SIG-M5 treated with dmso at 0.1 percent for 504 hours (cell line): ENCODE results near the gene ACAP3.

Experiments used
- DNase-seq: peaks from one replicate; lab custom pipeline; 2025; ENCODE audit not compliant: unreplicated experiment; lab: John Stamatoyannopoulos, UW

ACAP3 gene

DNA sequence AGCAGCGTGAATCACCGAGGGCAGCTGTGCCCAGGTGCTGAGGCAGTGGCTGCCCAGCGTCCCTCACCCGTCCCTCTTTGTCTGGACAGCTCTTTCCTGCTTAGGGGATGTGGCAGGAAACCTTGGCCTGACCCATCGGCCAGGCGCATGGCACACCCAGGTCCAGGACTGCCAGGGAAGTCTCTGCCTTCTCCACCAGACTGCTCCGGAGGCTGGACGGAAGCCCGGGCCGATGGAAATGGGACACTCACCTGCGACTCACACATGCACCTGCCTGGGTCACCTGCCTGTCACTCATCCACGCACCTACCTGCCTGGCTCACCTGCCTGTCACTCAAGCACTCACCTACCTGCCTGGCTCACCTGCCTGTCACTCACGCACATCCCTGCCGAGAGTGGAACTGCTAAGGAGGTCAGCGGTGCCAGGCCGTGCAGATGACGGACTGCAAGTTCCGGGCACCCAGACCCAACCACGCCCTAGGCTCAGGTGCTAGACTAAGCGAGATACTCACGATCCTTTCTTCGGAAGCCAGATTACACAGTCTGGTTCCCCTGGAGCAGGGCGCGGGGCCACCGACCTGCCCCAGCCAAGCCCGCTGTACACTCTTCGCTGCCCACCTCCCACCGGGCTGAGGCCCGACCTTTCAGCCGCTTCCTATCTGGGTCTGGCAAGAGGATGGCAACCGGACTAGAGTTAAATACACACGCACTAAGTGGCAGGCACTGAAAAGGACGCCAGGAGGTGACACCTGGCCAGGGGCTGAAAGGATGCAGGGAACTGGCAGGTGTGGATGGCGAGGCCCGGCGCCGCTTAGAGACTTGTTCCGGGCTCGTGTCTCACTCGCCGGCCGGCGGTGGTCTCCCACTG is 35.2 kb downstream of the ACAP3 start:
- DNase-seq: peak; percentile 48

DNA sequence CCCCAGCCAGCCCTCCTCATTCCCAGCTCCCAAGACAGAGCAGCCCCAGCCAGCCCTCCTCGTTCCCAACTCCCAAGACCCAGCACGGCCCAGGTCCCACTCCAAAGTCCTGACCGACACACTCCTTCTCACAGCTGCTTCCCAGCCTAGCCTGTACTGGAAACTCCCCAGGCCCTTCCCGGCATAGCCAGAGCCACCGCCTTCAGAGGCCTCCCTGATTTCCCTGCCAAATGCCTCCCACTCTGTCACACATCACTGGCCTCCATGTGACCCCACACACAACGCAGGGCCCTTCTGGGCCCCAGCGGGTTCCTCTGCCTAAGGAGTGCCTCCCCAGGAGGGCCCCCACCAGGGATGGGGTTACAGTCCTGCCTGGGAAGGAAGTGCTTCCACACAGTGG is 36.9 kb downstream of the ACAP3 start:
- DNase-seq: no peak

DNA sequence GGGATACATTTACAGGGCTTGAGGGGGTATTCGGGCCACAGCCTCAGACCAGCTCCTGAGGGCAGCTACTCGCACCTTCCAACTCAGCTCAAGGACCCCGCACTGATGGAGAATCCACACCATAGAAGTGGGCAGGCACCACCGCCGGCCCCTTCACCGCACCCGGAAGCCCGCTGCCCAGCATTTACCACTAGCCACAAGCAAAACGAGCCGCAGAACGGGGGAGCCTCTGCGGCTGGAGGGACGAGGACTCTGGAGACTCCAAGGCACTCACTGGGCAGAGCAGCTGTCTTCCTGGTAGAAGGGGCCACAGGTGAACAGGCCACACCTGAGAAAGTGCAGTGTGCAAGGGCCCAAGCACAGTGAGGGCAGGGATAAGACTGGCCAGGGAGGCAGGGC is 39.4 kb downstream of the ACAP3 start:
- DNase-seq: no peak

DNA sequence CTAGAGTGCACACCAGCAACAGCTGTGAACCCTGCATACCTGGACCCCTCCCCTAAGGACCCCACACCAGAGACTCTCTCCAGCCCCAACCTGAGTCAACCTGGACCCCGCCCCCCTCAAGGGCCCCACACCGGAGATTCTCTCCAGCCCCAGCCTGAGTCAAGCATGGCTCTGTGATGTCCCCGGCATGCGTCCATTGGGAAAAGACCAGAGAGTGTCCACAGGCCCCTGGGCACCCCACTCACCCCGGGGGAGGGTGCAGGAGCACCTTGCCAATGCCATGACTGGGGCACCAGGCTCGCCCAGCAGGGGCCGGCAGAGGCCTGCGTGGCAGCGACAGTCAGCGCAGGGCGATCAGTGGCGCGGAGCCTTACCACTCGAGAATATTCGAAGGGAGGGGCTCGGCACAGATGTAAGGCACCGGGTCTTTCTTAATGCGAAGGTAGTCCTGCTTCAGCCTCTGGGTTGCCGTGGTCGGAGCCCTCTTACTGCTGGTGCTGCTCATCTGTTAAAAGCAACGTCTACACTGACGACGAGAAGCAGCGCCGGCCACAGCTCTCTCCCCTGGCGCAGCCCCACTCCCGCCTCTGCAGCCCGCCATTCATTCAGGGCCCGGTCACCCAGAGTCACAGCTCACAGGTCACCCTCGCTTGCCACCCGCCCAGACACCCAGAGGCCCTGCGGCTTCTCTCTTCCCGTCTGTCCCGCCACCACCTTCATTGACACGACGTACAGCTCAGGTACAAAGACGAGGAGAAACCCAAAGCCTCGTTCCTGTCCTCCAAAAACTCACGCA is 40.0 kb downstream of the ACAP3 start:
- no peak for DNase-seq

DNA sequence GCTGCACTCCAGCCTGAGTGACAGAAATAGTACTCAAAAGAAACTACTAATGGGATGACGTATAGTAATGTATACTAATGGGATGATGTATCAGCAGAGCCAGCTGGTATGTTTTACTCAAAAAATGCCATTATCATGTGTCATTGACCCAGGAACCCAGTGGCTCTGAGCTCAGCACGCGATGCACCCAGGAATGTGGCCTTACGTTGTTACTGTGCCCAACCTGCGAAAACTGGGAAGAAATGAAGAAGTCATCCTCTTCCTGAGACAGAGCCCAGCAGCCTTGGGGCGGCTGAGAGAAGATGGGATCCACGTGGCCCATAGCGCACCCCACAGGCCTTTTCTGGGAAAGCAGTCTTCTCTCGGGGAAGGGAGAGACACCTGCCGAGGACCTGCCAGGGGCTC is 42.9 kb downstream of the ACAP3 start:
- no peak for DNase-seq

DNA sequence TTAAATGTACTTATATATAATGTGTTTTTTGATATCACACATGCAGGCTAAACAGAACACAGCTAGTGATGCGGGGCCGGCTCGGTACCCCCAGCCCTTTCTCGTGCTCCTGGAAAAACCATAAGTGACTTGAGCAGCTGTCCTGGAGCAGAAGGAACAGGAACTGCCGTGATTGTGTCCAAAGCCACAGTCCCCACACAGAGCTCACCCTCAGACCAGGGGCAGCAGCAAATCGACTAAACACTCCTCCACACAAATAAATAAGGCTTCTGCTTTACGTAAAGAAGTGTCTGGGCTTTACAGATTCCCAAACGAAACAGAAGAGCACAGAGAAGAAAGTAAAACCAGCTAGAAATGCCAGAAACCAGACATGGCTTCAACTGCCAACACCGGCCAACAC is 43.7 kb downstream of the ACAP3 start:
- DNase-seq: no peak

DNA sequence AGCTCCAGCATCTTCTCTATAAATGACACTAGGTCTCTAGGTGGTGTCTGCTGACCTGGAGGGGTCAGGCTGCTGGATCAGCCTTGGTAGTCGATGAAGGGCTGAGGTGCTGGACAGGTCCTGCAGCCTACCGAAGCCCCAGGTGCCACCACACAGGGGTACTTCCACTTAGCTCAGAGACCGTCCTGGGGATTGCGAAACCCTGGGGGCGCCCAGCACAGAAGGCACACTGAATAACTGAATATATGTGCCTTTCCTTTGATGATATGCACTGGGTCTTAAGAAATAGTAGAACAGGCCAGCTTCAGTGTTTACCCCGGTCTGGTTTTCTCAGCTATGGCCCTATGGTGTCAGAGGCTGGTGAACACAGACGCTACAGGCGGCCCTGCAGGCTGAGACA is 45.0 kb downstream of the ACAP3 start:
- DNase-seq: no peak

DNA sequence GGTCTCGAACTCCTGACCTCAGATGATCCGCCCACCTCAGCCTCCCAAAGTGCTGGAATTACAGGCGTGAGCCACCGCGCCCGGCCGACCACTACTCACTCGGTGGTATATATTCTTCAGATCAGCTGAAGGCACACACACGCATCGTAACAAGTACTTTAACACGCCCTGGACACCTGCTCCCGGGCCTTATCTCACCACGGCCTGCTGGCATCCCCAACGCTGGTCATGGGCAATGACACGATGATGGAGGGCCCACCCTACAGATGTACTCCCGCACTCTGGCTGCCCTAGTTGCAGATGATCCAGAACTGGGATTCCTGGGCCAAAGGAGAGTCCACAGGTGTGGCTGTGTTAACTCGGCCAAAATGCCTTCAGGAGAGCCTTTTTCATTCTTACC is 45.7 kb downstream of the ACAP3 start:
- DNase-seq: no peak

DNA sequence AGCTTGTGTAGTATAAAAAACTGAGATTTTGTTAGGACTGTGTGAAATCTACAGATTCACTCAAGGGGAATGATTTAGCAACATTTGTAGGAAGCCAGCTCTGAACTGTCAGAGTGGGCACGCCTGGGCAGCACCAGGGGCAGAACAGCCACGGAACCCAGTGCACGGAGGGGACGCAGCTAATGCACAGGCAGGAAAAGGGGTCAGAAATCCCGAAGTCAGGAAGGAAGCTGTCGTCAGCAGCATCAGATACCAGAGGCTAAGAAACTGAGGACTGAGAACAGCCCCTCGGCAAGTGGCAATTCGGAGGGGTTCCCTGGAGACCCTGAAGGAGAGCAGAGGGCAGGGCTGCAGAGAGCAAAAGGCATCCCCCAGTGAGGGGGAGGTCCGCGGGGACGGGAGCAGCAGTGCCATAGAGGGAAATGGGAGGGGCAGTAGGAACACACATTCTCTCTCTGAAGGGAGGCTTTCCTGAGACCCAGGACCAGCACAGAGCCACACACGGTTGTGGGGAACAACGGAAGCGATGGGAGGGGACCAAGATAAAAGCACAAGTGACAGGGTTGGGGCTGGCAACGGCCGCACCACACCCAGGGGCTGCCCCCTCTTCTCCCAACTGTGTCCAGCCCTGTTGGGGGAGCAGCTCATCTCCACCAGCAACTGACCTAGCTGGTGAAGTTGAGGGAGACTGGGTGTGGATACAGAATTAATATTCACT is 46.7 kb downstream of the ACAP3 start:
- no peak for DNase-seq

DNA sequence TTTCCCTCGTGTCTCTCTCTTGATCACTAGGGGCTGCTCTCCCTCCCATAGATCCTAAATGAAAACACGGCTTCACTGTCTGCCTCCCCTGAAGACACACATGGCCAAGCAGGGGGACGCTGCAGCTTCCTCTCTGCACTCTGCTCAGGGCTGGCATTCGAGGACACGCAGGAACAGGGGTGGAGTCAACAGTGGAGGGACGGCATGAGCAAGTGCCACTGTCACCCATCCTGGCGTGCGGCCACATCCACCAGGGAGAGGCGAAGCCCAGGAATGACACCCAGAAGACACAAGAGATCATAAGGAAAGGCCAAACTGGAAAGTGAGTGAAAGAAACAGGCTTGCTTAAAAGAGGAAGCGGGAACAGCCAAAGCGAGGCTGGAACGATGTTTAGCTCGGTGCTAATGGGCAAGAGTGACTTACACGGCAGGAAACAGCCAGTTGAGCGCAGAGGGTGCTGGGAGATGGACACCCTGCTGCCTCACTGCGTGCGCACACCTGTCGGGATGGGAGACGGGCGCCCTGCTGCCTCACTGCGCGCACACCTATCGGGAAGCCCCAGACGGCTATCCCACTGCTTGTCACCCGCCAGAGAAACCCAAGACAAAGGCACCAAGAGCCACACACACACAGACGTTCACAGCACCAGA is 47.7 kb downstream of the ACAP3 start:
- peak; percentile 30 for DNase-seq

DNA sequence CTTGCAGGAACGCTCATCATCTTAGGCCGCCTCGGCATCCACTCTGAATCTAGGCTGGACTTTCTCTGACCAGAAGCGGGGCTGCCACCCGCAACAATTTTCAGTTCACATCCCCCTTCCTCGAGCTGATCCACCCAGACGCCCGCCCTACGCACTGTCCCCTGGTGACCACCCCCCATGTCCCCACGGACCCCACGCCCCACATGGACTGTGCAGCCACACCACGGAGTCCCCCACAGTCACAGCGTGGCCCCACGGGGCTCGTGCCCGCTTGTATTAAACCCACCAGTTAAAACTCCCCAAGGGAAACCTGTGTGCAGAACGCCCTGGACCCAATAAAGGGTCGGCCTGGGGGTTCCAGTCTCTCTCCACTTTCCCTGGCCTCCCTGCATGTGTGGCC is 48.2 kb downstream of the ACAP3 start:
- DNase-seq: no peak

DNA sequence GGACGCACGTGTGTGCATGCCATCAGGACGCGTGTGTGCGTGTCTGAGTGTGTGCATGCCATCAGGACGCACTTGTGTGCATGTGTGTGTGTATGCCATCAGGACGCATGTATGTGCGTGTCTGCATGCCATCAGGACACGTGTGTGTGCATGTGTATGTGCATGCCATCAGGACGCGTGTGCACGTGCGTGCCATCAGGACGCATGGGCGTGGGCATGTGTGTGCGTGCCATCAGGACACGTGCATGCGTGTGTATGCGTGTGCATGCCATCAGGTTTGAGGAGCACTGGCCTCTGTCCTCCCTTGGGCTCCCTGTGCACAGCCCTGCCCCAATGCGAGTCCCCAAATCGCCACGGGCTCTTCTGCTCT is 48.6 kb downstream of the ACAP3 start:
- no peak for DNase-seq

DNA sequence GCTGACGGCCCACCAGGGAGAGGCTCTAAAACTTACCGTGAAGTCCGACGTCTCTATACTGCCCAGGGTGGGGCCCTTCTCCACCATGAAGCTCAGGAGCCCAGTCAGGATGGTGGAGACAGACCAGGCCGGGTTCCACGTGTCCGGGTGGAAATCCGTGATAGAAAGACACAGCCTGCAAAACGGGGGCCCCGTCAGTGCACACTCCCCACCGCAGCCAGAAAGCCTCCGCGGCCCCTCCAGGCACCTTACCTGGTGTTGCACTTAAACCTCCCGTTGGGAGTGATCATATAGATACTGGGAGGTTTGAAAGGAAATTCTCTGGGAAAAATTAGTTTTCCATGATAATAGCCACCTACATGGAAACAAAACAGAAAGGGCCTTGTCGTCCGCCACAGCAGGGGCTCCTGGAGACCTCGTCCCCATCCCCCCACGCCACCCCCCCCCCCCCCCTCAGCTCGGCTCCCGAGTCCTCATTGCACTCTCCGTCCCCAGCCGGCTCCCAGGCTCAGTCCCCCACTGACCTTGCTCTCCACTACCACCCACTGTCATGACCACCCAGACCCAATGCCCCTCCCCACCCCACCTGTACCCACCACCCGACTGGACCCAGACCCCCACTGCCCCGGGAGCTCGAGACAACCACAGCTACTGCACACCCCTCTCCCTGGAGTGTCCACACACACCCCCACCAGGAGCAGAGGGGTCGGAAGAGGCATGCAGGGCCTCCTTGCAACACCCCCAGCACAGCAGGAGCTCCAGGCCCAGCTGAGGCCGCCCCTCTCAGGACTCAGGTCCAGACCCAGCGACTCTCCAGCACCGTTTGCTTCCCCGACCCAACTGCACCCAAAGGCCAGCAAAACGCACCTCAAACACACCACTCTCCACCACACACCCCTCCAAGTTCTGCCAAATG is 50.5 kb downstream of the ACAP3 start:
- no peak for DNase-seq

DNA sequence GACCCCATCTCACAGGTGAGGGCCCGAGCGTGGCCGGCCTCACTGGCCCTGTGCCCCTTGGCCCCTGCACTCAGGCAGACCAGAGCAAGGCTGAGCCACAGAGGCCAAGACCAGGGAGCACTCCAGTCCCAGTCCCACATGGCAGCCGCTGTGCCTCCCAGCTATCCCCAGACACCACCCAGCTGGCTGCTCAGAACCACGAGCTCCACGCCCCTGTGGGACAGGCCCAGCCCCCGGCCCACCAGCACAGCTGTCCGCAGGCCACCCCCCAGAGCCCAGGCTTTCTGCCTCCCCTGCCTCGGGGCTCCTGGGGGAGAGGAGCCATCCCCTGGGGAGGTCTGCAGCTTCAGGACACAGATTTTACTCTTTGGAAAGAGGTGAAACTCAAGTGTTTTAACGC is 52.1 kb downstream of the ACAP3 start:
- no peak for DNase-seq

DNA sequence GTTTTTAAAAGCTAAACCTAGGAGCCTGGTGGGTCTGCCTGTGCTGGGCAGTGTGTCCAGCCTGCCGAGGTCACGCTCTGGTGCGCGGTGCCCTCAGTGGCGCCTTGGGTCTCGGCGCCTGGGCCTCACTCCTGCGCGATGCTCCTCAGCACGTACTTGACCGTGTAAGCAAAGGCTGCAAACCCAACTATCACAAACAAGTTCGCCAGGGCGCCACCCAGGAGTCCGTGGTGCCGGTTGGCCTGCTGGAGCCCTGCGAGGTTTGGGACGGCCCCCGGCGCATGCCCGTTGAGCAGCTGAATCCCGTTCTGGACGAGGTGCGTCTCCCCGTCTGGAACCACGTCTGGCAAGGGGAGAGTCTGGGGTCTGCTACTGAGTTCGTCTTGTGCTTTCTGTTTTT is 52.7 kb downstream of the ACAP3 start:
- DNase-seq: no peak

DNA sequence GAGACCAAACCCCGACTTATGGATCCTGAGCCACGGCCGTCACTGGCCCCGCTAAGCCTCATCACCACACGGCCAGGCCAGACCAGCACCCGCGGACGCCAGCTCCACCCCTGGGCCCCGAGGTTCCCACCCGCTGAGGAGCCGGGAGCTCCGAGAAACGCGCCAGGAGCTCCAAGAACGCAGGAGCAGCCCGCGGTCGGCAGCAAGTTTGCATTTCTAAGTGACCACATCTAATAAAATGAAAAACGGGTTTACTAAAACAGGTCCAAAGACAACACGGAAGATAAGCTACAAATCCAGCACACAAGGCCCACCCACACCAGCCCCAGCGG is 53.1 kb downstream of the ACAP3 start:
- no peak for DNase-seq

DNA sequence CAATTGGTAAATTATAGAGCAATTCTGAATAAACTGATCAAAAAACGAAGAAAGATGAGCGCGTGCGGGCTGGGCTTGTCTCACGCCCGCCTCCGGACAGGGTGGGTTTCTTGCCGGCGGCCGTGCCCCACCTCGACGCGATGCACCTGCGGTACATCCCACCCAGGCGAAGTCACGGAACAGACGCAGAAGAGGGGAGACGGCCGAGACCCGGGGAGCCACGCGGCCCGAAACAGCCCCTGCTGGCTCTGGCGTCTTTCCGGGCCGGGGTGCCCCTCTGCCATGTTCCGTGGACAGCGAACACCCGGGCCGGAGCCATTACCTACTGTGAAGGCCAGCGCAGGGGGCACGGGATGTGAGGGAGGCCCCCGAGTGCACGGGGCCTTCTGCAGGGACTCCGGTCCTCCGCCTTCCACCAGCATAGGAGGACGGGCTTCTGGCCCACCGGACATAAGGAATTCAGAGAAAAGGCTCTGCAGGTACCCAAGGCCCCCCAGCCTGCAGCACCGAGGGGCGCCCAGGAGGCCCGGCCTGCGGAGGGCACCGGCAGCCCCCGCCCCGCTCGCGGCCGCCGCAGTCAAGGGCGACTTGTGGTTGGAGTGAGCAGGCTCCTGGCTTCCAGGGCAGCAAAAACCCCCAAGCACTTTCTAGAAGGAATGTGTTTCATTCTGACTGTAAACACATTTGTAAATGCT is 53.6 kb downstream of the ACAP3 start:
- no peak for DNase-seq

DNA sequence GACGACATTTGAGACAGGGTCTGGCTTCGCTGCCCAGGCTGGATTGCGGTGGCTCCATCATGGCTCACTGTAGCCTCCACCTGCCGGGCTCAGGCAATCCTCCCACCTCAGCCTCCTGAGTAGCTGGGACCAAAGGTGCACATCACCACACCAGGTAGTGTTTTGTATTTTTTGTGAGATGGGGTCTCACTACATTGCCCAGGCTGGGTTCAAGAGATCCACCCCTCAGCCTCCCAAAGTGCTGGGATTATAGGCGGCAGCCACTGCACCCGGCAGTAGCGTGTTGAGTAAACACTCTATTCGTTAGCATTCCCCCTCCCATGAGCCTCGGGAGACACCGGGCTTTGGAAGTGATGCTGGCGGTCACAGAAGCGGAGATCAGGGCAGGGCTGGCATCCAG is 54.4 kb downstream of the ACAP3 start:
- no peak for DNase-seq

DNA sequence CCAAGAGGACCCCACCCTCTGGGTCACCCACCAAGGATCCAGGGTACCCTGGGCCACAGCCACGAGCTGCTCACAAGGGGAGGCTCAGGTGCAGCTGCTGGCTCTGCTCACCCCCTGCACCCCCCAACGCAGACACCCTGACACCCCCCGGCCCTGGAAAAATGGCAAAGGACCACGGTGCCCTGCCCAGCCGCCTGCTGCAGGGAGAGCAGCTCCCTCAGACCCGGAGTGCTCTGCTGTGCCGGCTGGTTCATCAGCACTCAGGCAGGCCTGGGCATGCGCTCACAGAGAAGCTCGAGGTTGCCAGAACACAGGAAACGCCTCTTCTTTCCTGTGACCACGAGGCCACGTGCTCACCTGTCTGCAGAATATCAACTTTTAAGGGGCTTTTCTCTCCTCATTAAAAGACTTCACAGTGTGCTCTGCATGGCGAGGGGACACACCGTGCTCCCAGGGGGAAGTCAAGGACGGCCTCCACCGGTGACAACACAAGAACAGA is 56.9 kb downstream of the ACAP3 start:
- no peak for DNase-seq
